NCI-H82 (cell line): ENCODE data around the gene PC.

ENCODE experiments used
- DNase-seq: peaks from one replicate; lab custom pipeline; 2025; lab: John Stamatoyannopoulos, UW

Gene PC

GRCh38 chr11:66882561-66883015 lies 75.6 kb downstream of the PC start:
- DNase-seq = no peak

GRCh38 chr11:66881927-66882452 lies 76.2 kb downstream of the PC start:
- DNase-seq = no peak

DNA sequence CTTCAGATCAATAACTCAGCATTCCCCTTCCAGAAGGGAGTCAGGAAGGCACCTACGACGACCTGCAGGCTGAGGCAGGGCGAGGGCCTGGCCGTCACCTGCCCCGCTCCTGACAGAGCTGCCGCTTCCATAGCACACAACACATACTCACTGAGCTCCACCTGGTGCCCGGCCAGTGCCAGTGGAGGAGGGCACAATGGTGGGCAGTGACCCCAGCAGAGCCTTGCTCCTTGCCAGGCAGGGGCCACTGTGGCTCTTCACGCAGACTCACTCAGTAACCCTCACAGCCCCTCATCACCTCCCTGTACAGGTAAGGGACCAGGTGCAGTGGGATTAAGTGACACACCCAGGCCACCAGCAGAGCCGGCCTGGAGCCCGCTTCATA lies 76.7 kb downstream of the PC start:
- no peak for DNase-seq

DNA sequence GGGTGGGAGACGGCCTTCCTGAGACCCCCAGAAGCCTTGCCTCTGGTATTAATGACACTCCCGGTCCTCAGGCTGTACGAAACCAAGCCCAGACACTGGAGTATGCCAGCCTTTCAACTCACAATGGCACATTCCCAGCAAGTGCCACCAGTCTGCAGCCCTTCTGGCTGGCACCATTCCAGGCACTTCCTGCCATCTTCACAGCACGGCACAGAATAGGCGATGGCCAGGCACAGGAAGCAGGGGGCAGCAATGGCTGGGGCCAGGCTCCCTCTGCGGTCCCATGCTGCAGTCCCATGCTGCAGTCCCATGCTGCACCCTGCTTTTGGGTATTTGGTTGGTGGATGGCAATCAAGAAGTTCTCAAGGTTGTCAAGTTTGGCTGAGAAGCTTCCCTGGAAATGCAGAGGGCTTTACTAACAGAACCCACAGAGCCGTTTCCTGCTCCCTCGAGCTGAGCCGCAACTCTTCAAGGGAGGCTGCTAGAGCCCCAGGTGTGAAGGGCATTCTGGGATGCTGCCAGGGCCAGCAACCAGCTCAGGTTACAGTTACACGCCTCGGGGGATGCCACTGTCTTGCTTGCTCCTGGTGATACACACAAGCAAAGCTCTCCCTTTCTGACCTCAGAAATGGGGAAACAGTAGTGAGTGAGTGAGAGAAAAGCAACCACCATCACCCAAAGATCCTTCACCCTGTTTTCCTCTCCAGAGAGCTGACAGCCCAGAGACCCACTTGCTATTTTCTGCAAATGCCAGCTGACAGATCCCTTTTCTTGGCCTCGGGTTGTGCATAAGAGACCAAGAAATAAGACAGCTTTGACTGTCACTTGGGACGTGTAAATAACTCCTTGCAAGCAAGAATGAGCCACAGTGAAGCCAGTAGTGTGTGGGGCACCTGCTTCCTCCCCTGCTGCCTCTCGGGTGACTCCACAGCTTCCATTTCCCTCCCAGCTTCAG lies 77.4 kb downstream of the PC start:
- DNase-seq = no peak

DNA sequence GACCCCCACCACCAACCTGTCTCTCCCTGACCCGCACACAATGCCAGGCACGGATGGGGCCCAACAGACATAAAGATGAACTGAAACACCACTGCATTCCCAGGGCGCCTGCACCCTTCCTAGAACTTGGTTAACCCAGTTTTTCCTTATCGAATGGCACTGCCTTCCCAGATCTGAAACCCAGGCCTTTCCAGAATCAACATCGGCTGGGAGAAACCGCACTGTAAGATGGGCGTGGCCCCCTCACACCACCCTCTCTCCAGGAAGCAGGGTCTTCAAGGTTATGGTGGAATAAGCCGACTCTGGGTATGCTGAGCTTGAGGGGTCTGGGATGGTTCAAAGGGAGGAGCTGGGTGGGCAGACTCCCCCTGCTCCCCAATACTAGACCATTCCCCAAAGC lies 78.2 kb downstream of the PC start:
- no peak for DNase-seq

- no peak for DNase-seq
Observed at GRCh38 chr11:66879583-66879982, 78.6 kb downstream of the PC start.

DNA sequence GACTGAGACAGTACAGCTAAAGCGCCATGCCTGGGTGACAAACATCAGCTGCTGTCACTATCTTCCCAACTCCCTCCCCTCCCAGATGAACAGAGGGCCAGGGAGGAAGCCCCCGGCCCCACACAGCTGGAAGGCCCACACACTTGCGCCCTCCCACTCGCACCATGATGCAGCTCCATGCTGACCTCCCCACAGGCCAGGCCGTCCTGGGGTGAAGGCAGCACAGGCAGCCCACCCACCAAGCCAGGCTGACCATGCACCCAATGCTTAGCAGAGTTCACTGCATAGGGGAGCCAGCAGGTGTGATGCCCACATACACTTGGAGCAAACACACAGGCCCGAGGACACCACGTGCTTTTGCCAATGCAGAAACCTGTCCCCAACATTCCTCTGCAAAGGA lies 79.2 kb downstream of the PC start:
- DNase-seq = no peak

- DNase-seq = no peak
Observed at GRCh38 chr11:66878474-66878873, 79.7 kb downstream of the PC start.

DNA sequence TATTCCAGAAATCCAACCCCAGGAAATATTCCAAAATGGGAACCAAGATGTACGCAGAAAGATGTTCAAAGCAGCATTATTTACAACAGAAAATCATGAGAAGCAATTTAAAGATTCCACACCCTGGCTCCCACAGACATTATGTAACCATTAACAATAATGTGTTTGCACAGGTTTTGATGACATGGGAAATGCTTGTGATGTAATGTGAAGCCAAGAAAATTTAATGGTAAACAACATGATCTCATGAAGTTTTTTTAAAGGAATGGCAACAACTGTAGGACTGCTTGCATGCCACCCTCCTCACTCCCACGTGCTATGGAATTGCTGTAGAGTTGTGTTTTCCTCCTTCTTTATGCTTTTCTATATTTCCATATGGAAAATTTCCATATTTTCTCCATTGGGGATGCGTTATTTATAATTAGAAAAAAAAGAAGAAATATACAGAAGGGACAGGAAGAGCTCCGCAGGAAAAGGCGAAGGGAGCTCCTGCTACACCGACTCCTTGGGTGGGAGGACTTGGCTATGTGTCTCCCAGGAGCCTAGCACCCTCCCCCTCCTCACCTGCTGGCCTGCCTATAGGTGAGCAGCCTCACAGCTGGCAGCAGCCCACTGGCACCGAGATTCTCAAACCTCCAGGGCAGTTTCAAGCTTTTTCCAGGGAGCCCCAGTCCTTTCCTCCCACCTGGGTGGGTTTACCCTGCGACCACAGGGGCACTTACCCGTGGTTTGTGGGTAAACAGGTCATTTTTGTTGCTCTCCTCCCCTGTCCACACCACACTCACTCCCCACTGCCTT lies 80.4 kb downstream of the PC start:
- no peak for DNase-seq

- DNase-seq = no peak
Observed at GRCh38 chr11:66875378-66875777, 82.8 kb downstream of the PC start.

DNA sequence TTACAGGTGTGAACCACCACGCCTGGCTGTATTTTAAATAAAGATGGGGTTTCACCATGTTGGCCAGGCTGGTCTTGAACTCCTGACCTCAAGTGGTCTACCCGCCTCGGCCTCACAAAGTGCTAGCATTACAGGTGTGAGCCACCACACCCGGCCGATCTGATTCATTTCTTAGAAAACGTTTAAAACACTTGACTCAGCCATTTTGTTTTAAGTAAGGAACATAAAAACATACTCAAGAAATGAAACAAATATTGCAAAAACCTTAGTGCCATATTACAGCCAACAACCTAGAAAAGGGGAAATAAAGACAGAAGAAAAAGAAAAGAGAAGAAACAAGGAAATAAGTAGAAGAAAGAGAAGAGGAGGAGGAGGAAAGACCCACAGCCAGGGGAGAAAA lies 84.0 kb downstream of the PC start:
- no peak for DNase-seq

- no peak for DNase-seq
Observed at GRCh38 chr11:66871521-66871901, 86.7 kb downstream of the PC start.

DNA sequence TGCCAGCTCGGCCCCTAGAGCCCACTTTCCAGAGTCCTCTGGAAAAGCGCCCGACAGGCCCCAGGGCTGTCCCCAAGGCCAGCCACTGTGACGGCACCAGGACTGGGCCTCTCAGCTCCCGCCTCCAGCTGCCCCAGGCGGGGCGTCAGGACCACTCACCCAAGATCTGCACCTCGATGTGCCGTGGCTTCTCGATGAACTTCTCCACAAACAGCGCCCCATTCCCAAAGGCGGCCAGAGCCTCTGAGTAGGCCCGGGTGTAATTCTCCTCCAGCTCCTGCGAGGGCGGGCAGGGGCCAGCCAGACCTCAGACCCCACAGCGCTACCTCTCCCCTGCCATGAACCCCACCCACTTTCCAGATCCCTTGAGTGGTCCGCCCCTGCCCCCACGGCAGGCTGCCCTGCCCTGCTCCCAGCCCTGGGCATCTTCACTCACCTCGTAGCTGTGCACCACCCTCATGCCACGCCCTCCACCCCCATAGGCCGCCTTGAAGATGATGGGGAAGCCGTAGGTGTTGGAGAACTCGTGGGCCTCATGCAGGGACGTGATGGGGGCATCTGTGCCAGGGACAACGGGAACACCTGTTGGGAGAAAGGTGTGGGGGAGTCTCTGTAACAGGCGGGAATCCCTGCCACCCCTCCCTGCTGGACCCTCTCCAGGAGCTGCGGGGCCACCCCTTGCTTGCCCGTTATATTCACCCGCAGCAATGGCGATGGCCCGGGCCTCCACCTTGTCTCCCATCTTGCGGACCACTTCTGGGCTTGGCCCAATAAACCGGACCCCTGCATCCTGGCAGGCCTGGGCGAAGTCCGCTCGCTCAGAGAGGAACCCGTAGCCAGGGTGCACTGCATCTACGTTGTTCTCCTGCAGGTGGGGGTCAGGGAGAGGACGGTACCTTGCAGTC lies 87.3 kb downstream of the PC start:
- no peak for DNase-seq

- no peak for DNase-seq
Observed at GRCh38 chr11:66870131-66870530, 88.1 kb downstream of the PC start.

DNA sequence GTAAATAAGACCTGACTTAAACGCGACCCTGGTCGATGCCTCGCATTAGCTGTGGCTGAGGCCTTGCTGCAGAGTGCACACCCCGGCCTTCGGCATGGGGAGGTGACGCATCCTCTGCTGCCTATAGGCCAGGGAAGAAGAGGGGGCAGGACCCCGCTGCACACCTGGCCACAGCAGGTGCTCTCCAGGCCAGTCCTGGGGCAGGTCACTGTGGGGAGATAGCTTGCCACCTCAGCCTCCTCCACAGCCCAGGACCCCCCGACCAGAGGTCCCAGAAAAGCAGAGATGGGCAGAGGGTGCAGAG lies 88.7 kb downstream of the PC start:
- DNase-seq = no peak

- peak; percentile 86 for DNase-seq
Observed at GRCh38 chr11:66868726-66869566, 89.2 kb downstream of the PC start.

DNA sequence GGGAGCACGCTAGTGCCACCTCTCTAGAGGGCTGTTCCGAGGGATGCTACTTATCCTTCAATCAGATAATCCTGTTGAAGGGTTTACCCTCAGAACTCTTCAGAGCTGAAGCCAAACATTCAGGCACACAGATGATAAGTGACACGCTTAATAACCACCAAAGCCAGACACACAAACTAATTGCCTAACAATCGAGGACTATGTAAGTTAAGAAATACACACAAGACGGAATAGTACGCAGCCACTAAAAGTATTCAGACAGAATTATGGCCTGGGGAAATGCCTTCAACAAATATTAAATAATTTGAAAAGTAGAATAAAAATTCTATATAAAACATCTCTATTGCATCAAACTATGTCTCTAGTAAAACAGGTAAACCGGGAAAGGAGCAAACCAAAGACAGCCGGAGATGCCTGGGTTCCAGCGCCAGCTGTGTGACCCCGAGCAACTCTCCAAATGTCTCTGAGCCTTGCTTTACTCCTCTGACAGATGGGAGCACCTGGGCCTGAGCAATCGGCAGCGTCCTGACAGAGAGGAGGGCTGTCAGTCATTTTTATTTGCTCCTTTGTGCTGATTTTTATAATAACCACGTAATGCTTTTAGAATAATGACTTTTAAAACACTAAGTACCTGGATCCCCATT lies 90.0 kb downstream of the PC start:
- peak; percentile 94 for DNase-seq

DNA sequence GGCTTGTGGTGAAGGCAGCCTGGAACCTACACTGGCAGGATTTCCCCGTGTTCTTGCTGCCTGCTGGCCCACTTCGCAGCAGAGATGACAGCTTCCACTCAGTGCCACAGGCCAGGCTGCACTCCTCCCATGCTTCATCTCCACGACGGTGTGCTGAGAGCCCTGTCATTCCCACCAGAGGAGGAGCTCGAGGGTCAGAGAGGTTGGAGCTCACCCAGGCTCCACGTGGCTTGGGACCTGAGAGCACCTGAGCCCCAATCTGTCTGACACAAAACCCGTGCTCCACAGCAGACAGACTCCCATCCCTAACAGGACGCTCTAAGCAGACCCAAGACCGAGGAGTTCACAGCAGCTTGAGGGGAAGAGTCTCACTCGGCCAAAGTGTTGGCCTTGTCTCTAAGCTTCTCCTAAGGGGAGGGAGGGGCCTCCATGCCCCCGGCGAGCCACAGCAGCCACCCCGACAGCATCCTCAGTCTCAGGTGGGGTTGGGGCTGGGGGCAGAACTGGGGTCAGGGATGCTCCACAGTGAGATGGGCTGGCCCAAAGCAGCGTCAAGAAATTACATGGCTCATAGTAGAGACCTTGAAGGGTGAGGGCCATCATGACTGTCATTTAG lies 90.7 kb downstream of the PC start:
- peak; percentile 80 for DNase-seq

- peak; percentile 87 for DNase-seq
Observed at GRCh38 chr11:66866511-66866986, 91.6 kb downstream of the PC start.

GRCh38 chr11:66866007-66866406 lies 92.2 kb downstream of the PC start:
- no peak for DNase-seq
